Limb (tissue), 2 donors: ENCODE measurements around the gene CCDC28B.

ENCODE experiments used
- DNase-seq, 2 donors: peaks; one replicate each; pipeline ENCODE4 v3.0.0-alpha.2; 2016; ENCODE audit errors: extremely low spot score in 2 of 2

The CCDC28B gene

DNA sequence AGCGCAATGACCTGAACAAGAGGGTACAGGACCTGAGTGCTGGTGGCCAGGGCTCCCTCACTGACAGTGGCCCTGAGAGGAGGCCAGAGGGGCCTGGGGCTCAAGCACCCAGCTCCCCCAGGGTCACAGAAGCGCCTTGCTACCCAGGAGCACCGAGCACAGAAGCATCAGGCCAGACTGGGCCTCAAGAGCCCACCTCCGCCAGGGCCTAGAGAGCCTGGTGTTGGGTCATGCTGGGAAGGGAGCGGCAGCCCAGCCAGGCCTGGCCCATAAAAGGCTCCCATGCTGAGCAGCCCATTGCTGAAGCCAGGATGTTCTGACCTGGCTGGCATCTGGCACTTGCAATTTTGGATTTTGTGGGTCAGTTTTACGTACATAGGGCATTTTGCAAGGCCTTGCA lies 5.4 kb upstream of the CCDC28B start:
- DNase-seq, result no peak

DNA sequence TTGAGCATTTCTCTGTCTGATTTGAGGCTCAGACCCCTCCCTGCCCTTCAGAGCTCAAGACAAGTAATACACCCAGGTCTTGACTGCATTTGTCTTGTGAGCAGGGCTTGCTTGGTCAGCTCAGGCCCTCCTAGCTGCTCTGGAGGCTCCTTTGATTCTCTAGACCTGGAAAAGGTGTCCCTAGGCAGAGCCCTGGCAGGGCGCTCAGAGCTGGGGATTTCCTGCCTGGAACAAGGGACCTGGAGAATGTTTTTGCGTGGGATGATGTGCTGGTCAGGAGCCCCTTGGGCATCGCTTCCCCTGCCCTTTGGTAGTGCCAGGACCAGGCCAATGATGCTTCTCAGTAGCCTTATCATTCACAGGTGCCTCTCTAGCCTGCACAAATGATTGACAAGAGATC lies 4.9 kb upstream of the CCDC28B start:
- no peak for DNase-seq

DNA sequence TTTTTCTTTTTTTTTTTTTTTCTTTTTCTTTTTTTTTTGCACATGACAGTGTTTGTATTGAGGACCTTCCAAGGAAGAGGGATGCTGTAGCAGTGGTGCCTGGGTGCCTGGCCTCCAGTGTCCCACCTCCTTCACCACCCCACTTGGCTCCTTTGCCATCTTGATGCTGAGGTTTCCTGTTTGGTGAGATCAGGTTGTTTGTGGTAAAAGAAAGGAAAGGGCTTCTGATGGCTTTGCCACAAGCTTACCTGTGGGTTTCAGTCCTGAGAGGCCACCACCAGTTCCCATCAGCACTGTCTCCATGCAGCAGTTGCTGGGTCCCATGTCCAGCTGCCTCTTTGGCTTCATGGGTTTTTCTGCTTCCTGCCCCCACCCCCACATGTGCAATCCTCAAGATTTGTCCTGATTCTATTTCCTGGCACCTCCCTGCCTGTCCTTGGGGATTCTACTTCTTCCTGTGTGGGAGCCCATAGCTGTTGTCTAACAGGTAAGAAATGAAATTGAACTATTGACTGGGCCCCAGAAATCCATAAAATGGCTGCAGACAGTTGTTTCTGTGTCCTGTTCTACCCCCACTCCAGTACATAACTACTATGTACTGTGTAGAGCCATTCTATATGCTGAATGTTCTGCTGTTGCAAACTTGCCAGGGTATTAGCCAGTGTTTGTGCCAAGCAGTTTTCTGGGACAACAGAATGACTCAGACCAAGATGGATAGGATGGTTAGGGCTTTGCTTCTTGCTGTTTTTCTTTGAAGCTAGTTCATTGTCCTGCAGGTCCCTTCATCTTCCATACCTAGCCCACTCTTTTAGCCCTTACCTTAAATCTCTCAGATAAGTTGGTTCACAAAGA lies 4.2 kb upstream of the CCDC28B start:
- DNase-seq, result no peak

DNA sequence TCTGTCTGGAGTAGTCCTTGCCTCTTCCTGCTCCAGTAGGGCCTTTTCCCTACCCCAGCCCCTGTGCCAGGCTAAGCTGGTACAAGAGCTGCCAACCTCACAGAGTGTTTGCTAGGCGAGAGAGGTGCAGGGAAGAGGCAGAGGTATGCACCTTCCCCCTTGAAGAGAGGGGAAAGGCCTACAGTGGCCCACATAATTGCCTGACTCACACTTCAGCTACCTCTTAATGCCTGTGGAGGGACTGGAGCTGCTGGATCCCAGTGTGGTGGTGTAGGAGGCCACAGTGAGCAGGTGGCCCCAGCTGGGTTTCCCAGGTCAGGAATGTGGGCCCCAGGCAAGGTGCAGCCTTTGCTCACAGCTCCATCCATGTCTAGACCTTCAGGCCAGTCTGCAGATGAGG lies 3.3 kb upstream of the CCDC28B start:
- peak in 1 of 2 donors; percentile 27 for DNase-seq

DNA sequence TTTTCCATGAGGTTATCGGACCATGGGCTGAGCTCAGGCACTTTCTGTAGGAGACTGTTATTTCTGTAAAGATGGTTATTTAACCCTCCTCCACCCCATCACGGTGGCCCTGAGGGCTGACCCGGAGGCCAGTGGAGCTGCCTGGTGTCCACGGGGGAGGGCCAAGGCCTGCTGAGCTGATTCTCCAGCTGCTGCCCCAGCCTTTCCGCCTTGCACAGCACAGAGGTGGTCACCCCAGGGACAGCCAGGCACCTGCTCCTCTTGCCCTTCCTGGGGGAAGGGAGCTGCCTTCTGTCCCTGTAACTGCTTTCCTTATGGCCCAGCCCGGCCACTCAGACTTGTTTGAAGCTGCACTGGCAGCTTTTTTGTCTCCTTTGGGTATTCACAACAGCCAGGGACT lies 2.6 kb upstream of the CCDC28B start:
- peak in 1 of 2 donors; percentile 35 for DNase-seq

DNA sequence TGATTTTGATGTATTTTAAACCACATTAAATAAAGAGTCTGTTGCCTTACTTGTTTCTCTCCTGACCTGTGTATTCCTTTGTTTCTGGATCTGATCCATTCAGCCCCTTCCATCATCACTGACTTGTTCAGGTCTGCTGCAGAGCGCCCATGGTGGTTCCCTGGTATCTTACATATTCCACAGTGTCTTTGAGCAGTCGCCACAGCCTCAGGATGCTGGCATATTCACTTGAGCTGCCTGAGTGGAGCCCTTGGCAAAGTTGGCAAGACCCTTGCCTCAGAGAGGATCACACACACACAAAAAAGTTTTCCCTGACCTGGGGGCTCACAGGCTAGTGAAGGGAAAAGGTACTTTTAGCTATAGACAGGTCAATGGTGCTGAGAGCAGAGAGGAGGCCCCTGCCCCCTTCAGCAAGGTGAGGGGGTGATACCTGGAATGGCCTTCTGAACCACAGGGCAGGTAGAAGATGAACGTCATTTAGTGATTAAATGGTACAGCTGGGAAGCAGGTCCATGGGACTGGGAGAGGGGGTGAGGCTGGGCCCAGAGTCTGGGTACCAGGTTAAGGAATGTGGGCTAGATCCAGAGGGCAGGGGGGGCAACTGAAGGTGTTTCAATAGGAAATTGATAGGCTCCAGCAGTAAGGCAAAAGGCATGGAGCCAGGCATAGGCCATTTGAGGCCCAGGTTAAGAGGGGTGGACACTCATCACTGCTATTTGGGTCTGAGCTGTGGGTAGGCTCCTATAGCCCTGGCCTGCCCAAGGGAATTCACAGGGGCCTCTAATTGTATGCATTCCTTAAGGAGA lies 2.0 kb upstream of the CCDC28B start:
- no peak for DNase-seq

DNA sequence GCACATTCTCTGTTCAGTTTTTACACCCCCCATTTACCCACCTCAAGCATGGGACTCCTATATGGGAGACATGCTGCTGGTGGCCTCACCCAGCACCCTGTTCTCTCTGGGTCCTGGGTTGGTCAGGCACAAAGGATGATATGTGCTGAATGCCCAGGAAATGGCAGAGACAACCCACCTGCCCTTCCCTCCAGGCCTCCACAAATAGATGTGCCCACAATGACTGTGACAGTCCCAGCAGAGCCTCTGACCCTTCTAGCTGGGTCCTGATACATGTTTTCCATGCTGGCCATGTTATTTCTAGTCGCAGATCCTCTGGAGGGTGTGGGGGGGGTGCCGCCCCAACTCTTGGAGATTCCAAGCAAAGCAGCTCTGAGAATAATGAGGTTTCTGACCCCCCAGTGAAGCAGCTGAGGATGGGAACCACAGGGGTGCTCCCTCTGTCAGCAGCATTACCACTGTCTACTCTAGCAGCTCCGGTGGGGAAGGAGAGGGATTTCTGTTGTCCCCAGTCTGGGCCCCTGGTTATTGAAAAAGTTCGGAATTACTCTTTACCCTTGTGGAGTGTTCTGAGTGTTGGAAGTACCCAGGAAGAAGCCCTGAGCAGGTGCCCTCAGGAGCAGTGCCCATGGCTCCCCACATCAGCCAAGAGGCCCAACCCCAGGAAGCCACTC lies 1.2 kb upstream of the CCDC28B start:
- DNase-seq, result peak in 1 of 2 donors; percentile 27

DNA sequence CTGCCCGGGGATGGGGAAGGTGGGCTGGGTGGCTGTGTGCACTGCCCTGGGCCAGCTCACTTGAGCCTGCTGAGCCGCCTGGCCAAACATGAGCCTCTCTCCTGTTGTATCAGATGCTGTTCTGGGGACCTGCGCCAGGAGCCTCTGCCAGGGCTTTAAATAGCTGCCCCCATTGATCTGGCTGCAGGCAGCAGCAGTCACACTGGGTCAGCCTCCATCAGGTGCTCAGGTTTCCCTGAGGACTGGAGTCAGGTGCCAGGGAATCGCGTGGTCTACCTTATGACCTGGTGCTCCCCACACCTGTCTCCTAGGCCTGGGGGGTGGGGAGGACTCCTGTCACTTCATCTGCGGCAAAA lies 700 bp upstream of the CCDC28B start:
- DNase-seq, result peak in 1 of 2 donors; percentile 48

DNA sequence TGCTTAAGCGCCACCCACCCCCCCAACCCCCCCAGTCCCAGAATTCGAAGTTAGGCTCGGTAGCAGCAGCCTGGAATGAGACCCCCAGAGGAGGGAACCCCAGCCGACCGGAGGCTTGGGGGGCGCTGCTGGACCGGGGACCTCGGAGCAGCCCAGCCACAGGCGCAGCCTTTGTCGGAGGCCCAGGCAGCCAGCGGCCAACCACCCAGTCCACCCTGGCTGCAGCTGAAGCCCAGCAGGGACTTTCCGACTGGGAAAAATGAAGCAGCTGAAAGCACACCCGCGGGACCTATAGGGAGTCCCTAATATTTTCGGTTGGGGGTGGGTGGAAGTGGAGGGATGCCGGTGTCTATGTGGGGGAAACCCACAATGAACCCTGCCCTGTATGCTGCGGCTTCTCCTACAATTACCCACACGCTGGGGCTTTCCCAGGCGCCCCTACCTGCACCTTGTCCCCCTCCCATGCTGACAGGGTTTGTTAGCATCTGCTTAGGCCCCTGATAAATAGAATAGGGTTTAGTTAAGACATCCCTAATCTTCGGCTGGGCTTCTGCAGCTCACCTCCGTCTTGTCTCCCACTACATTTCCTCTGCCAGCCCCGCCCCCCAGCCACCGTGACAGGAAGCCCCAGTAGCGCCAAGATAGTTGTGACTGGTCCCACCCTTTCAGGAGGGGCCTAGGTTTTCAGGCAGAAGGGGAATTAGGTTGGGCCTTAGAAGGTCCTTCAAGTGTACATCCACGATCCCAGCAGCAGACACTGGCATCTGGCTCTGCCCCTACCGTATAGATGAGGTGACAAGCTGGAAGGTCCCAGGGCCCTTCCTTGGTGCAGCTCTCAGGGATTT lies 838 bp downstream of the CCDC28B start:
- peak; percentile 38 to 75 for DNase-seq

DNA sequence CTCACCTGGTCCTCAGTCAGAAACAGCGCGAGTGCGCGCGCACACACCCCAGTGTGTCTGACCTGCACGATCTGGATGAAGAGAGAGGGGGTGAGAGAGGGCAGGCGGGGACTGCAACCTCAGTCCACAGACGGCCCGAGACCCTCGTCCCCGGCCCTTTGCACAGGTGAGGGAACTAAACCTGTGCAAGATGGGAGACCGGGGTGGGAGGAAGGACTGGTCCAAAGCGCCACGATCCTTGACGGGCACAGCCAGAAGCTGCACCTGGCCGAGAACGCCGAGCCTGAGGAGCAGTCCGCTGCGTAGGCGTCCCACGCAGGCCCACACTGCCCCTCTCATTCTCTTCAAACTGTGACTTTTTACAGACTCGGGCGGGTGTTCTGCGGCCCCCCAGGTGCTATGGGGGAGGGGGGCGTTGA lies 4.6 kb downstream of the CCDC28B start:
- no peak for DNase-seq

DNA sequence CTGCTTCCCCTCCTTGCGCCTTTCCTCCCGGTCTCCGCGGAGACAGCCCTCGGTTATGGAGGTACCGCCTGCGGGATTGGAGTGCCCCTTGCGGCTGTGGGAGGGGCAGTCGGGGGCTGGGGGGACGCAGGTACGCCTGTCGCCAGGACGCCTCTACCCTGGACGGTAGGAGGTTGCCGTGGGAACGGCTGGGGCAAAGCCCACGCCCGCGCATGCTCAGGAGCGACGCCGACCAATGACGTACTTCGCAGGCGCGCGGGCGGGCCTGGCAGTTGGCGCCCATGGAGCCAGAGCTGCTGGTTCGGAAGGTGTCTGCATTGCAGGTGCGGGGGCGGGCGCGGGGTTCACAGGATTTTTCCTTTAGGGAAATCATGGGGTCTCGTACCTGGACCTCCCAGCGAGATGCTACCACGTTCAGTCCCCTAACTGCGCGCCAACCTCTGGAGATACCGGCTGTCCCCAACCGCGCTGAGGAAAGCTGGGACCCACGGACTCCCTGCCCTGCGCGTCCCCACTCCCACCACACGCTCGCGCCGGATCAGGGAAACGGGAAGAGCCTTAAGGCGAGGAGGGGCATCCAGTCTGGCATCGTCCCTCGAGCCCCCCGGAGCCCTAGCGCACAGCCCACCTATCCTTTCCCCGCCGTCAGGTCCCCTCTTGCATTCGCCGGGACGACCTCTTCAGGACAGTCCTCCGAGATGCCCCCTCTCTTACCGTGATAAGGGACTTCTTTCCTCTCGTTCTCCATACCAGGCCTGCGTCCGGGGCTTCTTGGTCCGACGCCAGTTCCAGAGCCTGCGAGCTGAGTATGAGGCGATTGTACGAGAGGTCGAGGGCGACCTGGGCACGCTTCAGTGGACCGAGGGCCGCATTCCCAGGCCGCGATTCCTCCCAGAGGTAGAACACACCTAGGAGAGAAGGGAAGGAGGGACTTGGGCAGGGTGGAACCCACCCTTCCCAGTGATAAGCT lies 5.3 kb downstream of the CCDC28B start, which contains the start of gene IQCC:
Gene IQCC, plus strand, starts transcription at position 271 of the 970 bp plus-strand sequence. Its CDS starts 11 bp downstream, at position 282.
- DNase-seq, result peak; percentile 83 to 93

DNA sequence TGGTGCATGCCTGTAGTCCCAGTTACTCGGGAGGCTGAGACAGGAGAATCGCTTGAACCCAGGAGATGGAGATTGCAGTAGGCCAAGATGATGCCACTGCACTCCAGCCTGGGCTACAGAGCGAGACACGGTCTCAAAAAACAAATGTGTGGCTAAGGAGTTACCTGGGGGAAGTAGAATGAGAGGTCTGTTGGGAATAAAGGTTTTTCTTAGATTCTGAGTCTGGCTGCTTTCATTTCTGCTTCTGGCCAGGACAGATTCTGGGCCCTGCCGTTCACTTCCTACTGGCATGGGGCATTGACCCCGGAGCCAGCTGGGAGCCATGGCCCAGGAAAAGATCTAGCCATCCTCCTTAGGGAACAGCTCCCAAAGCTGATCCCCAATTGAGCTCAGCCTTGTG lies 8.1 kb downstream of the CCDC28B start:
- DNase-seq, result no peak

DNA sequence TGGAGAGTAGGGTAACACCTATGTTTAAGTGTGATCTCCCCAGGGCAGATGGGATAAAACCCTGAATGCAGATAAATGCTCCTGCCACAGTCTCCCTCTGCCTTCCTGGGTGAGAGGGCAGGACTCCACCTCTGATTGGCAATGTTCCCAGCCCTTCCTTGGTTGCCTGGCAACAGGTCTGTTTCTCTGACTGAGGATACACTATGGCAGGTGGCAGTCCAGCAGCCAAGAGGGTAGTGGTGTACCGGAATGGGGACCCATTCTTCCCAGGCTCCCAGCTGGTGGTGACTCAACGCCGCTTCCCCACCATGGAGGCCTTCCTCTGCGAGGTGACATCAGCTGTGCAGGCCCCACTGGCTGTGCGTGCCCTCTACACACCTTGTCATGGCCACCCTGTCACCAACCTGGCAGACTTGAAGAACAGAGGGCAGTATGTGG lies 8.5 kb downstream of the CCDC28B start, which contains the start of gene DCDC2B:
Gene DCDC2B, plus strand, starts transcription at position 199 of the 438 bp plus-strand sequence. Its CDS starts 5 bp downstream, at position 204.
- peak in 1 of 2 donors; percentile 23 for DNase-seq

DNA sequence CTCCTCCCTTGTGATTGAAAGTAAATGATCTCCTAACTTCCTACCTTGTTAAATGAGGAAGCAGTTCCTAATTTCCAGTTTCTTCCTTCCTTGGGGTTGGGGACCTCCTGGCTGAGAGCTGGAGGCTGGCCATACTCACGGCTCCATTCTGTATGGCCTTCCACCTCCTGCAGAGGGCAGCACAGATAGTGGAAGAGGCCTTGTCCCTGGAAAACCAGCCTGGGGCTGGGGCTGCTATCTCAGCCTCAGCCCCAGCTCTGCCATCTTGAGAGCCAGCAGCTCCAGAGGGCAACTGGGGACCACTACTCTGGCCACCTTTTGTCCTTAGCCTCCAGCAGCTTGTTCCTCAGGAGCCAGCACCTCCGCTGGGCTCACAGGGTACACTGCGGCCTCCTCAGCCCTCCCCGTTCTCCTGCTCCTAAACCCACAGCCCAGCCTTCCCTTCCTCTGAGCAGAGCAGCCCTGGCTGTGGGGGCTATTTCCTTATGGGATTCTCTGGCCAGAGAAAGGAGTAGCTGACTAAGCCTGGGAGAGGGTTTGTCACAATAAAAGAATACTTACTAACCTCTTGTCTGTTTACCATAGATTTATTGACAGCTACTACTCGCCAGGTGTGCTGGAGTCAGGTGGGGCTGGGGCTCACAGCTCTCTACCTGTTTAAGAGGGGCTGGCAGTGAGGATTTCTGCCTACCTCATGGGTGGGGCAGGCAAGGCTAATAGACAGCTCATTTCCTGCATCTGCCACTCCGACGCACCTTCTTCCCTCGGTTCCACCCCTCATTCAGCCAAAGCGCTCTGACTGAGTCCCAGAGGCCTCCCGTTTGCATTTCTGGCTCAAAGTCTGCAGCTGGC lies 15.5 kb downstream of the CCDC28B start:
- peak; percentile 35 to 66 for DNase-seq

DNA sequence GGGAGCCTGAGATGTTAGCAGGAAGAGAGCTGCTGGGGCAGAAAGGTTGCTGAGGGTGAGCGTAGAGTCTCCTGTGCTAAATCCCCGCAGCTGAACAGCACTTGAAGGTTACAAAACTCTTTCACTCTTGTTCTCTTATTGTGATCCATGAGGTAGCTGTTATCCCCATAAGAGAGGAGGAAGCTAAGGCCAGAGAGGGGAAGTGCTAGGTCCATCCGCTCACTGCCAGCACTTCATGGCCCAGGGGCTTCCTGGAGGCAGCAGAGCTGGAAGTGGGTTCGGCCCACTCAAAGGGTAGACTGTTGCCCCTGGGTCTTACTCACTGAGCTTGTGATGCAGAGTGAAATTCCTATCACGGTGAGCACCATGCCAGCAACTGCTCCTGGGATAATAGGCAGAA lies 16.2 kb downstream of the CCDC28B start:
- DNase-seq, result no peak

DNA sequence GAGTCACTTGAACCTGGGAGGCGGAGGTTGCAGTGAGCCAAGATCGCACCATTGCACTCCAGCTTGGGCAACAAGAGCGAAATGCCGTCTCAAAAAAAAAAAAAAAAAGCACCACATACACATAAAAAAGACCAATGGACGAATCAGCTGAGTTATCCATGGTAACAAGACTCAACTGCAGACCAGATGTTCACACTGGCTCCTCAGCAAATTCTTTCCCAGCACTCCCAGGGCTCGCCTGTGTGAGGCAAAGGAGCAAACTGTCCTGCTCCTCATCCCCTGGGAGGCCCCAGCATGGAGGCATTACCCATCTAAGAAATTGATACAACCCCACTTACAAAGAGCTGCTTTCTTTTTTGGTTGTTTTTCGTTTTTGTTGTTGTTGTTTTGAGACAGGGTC lies 18.6 kb downstream of the CCDC28B start:
- no peak for DNase-seq

DNA sequence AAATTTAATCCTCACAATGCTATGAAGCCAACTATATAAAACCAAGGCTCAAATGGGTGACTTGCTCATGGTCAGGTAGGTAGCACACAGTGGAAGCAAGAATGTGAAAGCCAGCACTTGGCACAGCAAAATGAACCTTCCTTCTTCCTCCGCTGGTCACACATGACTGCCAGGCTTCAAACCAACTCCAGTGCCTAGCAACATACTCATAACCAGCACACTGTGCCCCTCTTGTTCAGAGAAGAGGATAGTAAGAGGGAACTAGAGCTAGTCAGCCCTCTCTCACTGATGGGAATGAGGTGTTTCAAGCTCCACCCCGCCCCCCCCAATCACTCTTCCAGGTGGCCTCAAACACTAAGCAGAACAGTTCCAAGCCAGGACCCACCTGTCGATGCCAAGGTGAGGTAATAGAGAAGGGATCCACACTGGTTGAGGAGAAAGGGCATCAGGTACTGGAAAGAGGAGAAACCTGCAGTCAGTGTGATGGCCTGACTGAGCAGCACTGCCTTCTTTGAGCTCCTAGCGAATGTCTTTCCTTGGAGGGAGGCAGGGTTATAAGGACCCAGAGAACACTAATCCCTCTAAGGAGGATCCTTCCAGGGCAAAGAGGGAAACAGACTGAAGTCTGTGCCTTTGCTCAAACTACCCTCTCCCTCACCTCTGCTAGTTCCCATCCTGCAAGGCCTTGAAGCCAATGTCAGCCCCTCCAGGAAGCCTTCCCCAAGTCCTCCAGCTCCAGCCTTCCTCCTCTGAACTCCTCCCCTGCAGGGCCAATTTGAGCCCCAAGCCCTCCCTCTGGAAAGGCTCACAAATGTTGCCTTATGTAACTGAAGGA lies 20.6 kb downstream of the CCDC28B start:
- no peak for DNase-seq

DNA sequence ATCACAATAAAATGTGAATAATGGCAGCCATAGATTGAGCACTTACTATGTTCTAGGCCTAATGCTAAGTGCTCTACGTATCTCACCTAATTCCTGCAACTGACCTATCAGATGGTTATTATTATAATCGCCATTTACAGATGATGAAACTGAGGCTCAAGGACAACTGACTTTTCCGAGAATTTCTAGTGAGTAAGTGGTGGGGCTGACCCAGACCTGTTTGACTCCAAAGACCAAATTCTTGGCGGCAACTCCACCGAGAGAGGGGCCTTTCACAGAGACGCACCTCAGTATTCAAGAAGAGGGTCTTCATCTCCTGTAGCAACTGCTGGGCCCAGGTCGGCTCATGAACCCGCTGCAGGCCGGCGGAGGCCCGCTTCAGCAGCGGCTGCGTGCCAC lies 21.2 kb downstream of the CCDC28B start:
- DNase-seq, result no peak
